Medulla oblongata (tissue), 1 donor: ENCODE measurements around the gene RNF152.

Source experiments
- DNase-seq: peaks from one replicate; pipeline ENCODE4 v3.0.0-alpha.2; 2015; ENCODE audit errors: extremely low spot score

Gene RNF152

DNA sequence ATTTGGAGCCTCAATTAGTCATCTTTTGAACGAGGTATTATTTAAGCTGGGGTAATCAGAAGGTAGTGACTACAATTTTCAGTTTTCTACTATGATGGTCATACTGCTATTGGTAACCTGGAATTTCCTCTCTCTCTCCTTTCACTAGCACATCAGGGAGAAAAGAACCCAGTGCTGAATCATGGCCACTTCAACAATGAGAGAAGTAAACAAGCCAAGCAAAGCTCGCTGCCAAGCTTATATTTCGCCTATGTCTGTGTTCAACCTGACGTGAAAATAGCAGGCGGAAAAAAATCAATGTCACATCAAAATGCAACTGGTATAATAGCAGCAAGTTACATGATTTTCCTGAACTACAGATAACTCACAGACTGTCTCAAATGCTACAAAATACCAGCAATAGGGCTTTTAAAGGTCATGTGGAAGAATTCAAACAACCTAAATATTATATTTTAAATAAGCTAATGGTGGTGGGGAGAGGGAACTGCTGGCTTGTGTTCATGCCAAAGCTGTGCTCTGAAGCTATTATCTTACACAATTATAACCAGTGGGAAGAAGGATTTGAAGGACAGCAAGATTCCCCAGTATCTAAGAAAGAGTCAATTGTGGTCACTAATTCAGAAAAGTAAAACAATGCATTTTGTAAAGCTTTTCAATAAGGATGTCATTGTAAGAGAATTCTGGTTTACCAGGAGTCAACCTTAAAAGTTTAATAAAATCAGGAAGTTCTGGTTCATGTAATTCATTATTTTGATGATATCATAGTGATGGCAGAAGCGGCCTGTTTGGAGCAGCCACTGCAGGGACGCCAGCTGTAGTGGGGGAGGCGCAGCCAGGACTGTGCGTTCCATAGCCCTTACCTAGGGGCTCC lies 38.0 kb downstream of the RNF152 start:
- peak; percentile 41 for DNase-seq

GRCh38 chr18:61853855-61854254 lies 39.0 kb downstream of the RNF152 start:
- no peak for DNase-seq

DNA sequence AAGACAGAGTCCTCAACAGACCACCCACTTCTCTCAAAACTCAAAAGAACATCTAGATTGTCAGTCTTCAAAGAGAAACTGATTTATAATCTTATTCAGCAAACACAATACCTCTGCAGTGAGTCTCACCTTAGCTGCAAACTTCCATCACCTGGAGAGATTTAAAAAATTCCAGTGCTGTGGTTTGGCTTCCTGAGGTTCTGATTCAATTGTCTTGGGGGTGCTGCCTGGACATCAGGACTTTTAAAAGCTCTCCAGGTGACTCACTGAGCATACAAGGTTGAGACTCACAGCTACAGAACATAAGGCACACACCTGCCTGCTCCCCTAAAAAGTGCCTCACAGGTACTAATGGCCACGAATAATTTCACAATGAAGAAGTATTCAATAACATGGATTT lies 40.3 kb downstream of the RNF152 start:
- DNase-seq: no peak

- DNase-seq: no peak
These were observed 40.8 kb downstream of the RNF152 start for GRCh38 chr18:61851940-61852451.

GRCh38 chr18:61851279-61851678 lies 41.5 kb downstream of the RNF152 start:
- DNase-seq: no peak

DNA sequence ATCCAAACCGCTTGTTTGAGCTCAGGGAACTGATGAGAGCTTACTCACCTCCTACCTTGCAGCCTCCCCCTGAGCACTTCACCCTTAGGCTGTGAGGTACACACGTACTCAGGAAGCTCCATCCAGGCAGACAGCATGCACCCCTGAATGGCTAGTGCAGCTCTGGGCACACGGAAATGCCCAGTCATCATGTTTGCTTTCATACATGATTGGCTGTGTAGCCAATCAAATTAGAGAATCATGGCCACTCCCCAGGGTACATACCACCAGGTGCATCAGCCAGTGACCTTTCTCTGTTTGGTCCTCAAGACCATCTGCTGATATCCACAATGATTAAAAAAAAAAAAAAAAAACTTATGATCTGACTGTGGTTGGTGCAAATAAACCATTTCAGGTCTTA lies 42.1 kb downstream of the RNF152 start:
- DNase-seq: no peak

GRCh38 chr18:61847164-61847791 lies 45.5 kb downstream of the RNF152 start:
- no peak for DNase-seq

GRCh38 chr18:61845197-61845596 lies 47.6 kb downstream of the RNF152 start:
- no peak for DNase-seq

DNA sequence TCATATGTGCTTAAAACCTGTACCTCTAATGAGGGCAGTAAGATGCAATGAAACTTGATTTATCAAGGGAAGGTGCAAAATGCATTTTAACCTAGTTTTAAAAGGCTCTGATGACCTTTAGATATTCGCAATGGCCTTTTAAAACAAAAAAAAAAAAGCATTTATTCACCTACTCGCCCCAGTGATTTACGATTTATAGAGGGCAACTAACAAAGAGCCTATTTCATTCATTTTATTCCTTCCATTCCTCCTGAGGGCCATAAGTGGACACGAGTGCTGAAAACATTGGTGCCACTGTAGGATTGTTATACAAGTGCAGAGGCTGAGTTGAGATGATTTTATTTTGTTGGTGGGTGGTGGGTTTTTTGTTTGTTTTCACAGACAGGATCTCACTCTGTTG lies 48.1 kb downstream of the RNF152 start:
- peak; percentile 21 for DNase-seq

- DNase-seq: peak; percentile 78
These were observed 50.7 kb downstream of the RNF152 start for GRCh38 chr18:61842146-61842545.

GRCh38 chr18:61841706-61842105 lies 51.1 kb downstream of the RNF152 start:
- no peak for DNase-seq

- no peak for DNase-seq
These were observed 52.5 kb downstream of the RNF152 start for GRCh38 chr18:61840324-61840723.

DNA sequence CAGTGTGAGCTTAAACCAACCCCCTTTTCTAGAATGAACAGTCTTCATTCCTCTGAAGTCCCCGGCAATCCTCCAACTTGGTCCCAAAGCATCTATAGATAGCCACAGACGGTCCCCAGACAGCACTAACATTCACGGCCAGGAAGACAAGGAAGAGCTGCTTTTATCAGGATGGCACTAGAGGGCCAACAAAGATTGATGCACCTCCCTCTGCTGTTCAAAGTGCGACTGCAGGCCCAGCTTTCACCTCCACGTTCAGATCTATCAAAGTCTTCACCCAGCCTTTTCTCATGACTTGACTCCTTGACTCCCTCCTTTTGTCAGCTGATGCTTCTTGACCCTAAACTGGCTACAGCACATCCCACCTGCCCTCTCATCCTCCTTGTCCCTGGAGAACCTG lies 54.3 kb downstream of the RNF152 start:
- no peak for DNase-seq

GRCh38 chr18:61833978-61834377 lies 58.8 kb downstream of the RNF152 start:
- no peak for DNase-seq

DNA sequence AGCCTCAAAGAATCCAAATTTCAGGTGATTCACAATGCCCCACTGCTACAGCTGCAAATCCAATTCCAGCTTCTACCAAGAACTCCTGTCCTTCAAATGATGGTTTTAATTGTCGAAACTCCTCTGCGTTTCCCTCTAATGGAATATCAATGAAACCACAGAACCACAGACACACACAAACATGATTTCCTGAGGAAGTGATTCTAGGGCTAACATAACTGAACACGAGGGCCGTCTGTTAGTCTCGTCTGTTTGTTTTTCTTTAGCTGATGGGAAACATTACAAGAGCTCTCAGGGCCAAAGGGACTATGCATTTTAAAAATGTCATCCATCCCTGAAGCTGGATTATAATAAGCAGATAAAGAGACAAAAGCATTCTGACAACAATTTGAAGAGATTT lies 59.4 kb downstream of the RNF152 start:
- no peak for DNase-seq

GRCh38 chr18:61832858-61833257 lies 59.9 kb downstream of the RNF152 start:
- DNase-seq: no peak

- DNase-seq: peak; percentile 25
These were observed 61.7 kb downstream of the RNF152 start for GRCh38 chr18:61831071-61831470.

GRCh38 chr18:61829108-61829507 lies 63.7 kb downstream of the RNF152 start:
- DNase-seq: no peak

GRCh38 chr18:61827591-61827990 lies 65.2 kb downstream of the RNF152 start:
- no peak for DNase-seq

- DNase-seq: no peak
These were observed 67.4 kb downstream of the RNF152 start for GRCh38 chr18:61825386-61825785.

- no peak for DNase-seq
These were observed 68.0 kb downstream of the RNF152 start for GRCh38 chr18:61824733-61825363.

- DNase-seq: no peak
These were observed 69.2 kb downstream of the RNF152 start for GRCh38 chr18:61823595-61823994.

DNA sequence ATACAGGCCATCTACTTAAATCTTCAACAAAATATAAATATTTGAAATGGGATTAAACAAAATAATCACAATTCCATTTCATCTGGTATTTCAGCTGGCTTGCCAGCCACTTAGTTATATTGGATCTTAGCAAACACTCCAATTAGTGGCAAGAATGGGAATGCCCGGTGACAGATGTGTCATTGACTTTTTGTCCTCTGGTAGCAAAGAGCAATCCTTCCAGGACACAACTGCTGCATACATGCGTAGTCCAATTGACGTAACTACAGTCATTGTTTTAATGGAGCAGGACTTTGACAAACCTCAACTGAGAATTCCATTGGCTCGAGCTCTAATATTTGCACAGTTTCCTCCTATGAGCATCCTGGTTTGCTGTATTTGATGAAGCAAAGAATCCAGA lies 69.9 kb downstream of the RNF152 start:
- no peak for DNase-seq
